ENCODE measurements around the gene EPB41. TPM values are rescaled to one million over a fixed set of nuclear protein-coding genes. Genes with fewer than 3 reads are reported as not detected.

EPB41 gene
- total and polyA plus RNA-seq, 9 of the 15 experiments (the other 6 are each of a cell fraction or from before 2014, with no cell fraction given), result 3.7 to 213 (median 141) TPM

- TF ChIP-seq KDM4B (IDR thresholded peaks at IDR 0.05; ENCODE audit: borderline replicate concordance in 2 of 2, low read depth in 1 of 2), result peak in 1 of 2 experiments; percentile 55; a peak in 1 of 4 replicates
- no peak for TF ChIP-seq RBM39 (optimal IDR thresholded peaks at IDR 0.05; ENCODE audit: low read depth, low read length)
- no peak for TF ChIP-seq ZNF764 (CRISPR knock-in tag; IDR thresholded peaks at IDR 0.05; ENCODE audit: low read depth)
- peak in 1 of 2 experiments; percentile 27; a peak in 1 of 4 replicates for TF ChIP-seq TEAD1 (CRISPR knock-in tag; IDR thresholded peaks at IDR 0.05)
- TF ChIP-seq, protein P1, sequence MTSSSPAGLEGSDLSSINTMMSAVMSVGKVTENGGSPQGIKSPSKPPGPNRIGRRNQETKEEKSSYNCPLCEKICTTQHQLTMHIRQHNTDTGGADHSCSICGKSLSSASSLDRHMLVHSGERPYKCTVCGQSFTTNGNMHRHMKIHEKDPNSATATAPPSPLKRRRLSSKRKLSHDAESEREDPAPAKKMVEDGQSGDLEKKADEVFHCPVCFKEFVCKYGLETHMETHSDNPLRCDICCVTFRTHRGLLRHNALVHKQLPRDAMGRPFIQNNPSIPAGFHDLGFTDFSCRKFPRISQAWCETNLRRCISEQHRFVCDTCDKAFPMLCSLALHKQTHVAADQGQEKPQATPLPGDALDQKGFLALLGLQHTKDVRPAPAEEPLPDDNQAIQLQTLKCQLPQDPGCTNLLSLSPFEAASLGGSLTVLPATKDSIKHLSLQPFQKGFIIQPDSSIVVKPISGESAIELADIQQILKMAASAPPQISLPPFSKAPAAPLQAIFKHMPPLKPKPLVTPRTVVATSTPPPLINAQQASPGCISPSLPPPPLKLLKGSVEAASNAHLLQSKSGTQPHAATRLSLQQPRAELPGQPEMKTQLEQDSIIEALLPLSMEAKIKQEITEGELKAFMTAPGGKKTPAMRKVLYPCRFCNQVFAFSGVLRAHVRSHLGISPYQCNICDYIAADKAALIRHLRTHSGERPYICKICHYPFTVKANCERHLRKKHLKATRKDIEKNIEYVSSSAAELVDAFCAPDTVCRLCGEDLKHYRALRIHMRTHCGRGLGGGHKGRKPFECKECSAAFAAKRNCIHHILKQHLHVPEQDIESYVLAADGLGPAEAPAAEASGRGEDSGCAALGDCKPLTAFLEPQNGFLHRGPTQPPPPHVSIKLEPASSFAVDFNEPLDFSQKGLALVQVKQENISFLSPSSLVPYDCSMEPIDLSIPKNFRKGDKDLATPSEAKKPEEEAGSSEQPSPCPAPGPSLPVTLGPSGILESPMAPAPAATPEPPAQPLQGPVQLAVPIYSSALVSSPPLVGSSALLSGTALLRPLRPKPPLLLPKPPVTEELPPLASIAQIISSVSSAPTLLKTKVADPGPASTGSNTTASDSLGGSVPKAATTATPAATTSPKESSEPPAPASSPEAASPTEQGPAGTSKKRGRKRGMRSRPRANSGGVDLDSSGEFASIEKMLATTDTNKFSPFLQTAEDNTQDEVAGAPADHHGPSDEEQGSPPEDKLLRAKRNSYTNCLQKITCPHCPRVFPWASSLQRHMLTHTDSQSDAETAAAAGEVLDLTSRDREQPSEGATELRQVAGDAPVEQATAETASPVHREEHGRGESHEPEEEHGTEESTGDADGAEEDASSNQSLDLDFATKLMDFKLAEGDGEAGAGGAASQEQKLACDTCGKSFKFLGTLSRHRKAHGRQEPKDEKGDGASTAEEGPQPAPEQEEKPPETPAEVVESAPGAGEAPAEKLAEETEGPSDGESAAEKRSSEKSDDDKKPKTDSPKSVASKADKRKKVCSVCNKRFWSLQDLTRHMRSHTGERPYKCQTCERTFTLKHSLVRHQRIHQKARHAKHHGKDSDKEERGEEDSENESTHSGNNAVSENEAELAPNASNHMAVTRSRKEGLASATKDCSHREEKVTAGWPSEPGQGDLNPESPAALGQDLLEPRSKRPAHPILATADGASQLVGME (CRISPR knock-in tag; IDR thresholded peaks at IDR 0.05), result no peak
- TF ChIP-seq DLX4 (CRISPR knock-in tag; IDR thresholded peaks at IDR 0.05), result no peak
- 0 out of 2 replicates have a peak, but pooled peaks have one; percentile 40 for TF ChIP-seq ZNF79 (CRISPR knock-in tag; IDR thresholded peaks at IDR 0.05; ENCODE audit: low read depth)
- peak; percentile 29; the same call in 1 of the 2 replicates for TF ChIP-seq GABPA (tag; conservative IDR thresholded peaks at IDR 0.05; ENCODE audit: low read depth)
- TF ChIP-seq, protein P2, sequence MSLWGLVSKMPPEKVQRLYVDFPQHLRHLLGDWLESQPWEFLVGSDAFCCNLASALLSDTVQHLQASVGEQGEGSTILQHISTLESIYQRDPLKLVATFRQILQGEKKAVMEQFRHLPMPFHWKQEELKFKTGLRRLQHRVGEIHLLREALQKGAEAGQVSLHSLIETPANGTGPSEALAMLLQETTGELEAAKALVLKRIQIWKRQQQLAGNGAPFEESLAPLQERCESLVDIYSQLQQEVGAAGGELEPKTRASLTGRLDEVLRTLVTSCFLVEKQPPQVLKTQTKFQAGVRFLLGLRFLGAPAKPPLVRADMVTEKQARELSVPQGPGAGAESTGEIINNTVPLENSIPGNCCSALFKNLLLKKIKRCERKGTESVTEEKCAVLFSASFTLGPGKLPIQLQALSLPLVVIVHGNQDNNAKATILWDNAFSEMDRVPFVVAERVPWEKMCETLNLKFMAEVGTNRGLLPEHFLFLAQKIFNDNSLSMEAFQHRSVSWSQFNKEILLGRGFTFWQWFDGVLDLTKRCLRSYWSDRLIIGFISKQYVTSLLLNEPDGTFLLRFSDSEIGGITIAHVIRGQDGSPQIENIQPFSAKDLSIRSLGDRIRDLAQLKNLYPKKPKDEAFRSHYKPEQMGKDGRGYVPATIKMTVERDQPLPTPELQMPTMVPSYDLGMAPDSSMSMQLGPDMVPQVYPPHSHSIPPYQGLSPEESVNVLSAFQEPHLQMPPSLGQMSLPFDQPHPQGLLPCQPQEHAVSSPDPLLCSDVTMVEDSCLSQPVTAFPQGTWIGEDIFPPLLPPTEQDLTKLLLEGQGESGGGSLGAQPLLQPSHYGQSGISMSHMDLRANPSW (CRISPR knock-in tag; IDR thresholded peaks at IDR 0.05), result 0 out of 2 replicates have a peak, but pooled peaks have one; percentile 25
- peak; percentile 80 for TF ChIP-seq RAD51 (IDR thresholded peaks at IDR 0.05; ENCODE audit: borderline replicate concordance, low read depth)
- no peak; the same call in 1 of the 2 replicates for TF ChIP-seq DPF2 (IDR thresholded peaks at IDR 0.05)
- 0 out of 2 replicates have a peak, but pooled peaks have one; percentile 36 for TF ChIP-seq ETV1 (tag; conservative IDR thresholded peaks at IDR 0.05; ENCODE audit: low read depth)
- TF ChIP-seq, protein P3, sequence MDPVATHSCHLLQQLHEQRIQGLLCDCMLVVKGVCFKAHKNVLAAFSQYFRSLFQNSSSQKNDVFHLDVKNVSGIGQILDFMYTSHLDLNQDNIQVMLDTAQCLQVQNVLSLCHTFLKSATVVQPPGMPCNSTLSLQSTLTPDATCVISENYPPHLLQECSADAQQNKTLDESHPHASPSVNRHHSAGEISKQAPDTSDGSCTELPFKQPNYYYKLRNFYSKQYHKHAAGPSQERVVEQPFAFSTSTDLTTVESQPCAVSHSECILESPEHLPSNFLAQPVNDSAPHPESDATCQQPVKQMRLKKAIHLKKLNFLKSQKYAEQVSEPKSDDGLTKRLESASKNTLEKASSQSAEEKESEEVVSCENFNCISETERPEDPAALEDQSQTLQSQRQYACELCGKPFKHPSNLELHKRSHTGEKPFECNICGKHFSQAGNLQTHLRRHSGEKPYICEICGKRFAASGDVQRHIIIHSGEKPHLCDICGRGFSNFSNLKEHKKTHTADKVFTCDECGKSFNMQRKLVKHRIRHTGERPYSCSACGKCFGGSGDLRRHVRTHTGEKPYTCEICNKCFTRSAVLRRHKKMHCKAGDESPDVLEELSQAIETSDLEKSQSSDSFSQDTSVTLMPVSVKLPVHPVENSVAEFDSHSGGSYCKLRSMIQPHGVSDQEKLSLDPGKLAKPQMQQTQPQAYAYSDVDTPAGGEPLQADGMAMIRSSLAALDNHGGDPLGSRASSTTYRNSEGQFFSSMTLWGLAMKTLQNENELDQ (CRISPR knock-in tag; IDR thresholded peaks at IDR 0.05; ENCODE audit: borderline replicate concordance), result no peak
- TF ChIP-seq SUPT5H (IDR thresholded peaks at IDR 0.05), result peak; percentile 79
- TF ChIP-seq ZNF76 (CRISPR knock-in tag; IDR thresholded peaks at IDR 0.05; ENCODE audit: borderline replicate concordance), result peak; percentile 51; the same call in 1 of the 2 replicates
Observed at GRCh38 chr1:28886731-28887418, 27.5 kb upstream of the EPB41 start (continued).
